ENCODE measurements around the gene USP49.

Gene USP49

DNA sequence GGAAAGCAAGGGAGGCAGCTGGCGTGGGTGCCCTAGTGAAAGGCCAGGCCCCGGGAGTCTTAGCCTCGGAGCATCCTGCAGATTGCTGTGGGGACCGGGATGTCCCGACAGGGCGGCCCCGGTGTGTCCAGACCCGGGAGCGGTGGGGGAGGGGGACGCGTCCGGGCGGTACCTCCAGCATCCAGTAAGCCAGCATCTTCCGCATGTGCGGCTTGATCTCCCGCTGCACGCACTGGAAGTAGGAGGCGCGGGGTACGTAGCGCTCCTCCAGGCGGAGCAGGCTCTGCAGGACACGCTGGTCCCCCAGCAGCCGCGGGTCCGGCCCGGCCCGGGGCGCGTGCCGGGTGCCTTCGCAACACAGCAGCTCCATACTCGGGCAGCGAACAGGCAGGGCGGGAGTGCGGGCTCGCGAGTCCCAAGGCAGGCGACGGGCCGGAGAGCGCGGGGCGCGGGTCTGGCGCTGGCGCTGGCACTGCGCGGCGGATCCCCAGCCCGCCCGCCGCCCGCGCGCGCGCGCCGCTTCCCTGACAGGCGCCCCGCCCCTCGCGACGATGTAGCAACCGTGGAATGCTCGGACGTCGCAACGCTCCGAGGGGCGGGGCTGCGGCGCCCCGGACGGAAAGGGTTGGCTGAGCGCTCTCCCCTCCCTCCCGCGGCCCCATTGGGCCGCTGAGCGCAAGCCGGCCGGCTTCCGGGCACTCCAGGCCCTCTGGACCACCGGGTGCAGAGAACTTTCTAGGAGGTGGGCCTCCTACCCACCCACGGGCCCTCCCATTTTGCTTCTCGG, 46.3 kb upstream of the USP49 start, which contains the start of gene CCND3 (continued):
- TF ChIP-seq ZNF335 (tag by site-specific recombination; conservative IDR thresholded peaks at IDR 0.05) (peak; percentile 92), ZNF521 (tag by site-specific recombination; IDR thresholded peaks at IDR 0.05) (no peak), ZNF155 (tag by site-specific recombination; IDR thresholded peaks at IDR 0.05) (no peak), ZNF561 (tag by site-specific recombination; IDR thresholded peaks at IDR 0.05; ENCODE audit: borderline replicate concordance) (no peak), ZBTB1 (tag by site-specific recombination; IDR thresholded peaks at IDR 0.05) (no peak), ZXDB (tag by site-specific recombination; IDR thresholded peaks at IDR 0.05) (no peak; the same call in 1 of the 2 replicates), BCL11B (tag by site-specific recombination; IDR thresholded peaks at IDR 0.05; ENCODE audit: low read depth) (0 out of 2 replicates have a peak, but pooled peaks have one; percentile 15), ZBTB48 (tag by site-specific recombination; IDR thresholded peaks at IDR 0.05) (peak; percentile 91), BCL11A (tag by site-specific recombination; IDR thresholded peaks at IDR 0.05; ENCODE audit: low read depth) (no peak), ZNF37A (tag by site-specific recombination; IDR thresholded peaks at IDR 0.05) (no peak), ZNF266 (tag by site-specific recombination; IDR thresholded peaks at IDR 0.05; ENCODE audit: low read depth) (no peak), IKZF3 (tag by site-specific recombination; IDR thresholded peaks at IDR 0.05) (no peak), REPIN1 (tag by site-specific recombination; IDR thresholded peaks at IDR 0.05; ENCODE audit: low read depth) (no peak), ZFP37 (tag by site-specific recombination; IDR thresholded peaks at IDR 0.05) (0 out of 2 replicates have a peak, but pooled peaks have one; percentile 57), SALL2 (tag by site-specific recombination; IDR thresholded peaks at IDR 0.05; ENCODE audit: borderline replicate concordance) (no peak), KLF8 (tag by site-specific recombination; IDR thresholded peaks at IDR 0.05) (0 out of 2 replicates have a peak, but pooled peaks have one; percentile 19), ZNF600 (tag by site-specific recombination; IDR thresholded peaks at IDR 0.05) (peak; percentile 87), HOXC10 (CRISPR knock-in tag; IDR thresholded peaks at IDR 0.05) (peak; percentile 71; the same call in 1 of the 2 replicates), ZNF302 (tag by site-specific recombination; IDR thresholded peaks at IDR 0.05; ENCODE audit: low read depth) (no peak), ZNF23 (tag by site-specific recombination; IDR thresholded peaks at IDR 0.05; ENCODE audit: borderline replicate concordance) (no peak), ZSCAN30 (tag by site-specific recombination; IDR thresholded peaks at IDR 0.05) (peak; percentile 25; the same call in 1 of the 2 replicates), ZBTB17 (tag by site-specific recombination; IDR thresholded peaks at IDR 0.05) (peak; percentile 11; the same call in 1 of the 2 replicates), ZNF792 (tag by site-specific recombination; IDR thresholded peaks at IDR 0.05) (no peak), WT1 (tag by site-specific recombination; IDR thresholded peaks at IDR 0.05) (no peak), YY1 (tag by site-specific recombination; IDR thresholded peaks at IDR 0.05) (no peak), ZNF366 (tag by site-specific recombination; conservative IDR thresholded peaks at IDR 0.05) (no peak)
- TF ChIP-seq, protein P1, sequence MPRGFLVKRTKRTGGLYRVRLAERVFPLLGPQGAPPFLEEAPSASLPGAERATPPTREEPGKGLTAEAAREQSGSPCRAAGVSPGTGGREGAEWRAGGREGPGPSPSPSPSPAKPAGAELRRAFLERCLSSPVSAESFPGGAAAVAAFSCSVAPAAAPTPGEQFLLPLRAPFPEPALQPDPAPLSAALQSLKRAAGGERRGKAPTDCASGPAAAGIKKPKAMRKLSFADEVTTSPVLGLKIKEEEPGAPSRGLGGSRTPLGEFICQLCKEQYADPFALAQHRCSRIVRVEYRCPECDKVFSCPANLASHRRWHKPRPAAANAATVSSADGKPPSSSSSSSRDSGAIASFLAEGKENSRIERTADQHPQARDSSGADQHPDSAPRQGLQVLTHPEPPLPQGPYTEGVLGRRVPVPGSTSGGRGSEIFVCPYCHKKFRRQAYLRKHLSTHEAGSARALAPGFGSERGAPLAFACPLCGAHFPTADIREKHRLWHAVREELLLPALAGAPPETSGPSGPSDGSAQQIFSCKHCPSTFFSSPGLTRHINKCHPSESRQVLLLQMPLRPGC (tag by site-specific recombination; IDR thresholded peaks at IDR 0.05), result no peak
- TF ChIP-seq, protein P2, sequence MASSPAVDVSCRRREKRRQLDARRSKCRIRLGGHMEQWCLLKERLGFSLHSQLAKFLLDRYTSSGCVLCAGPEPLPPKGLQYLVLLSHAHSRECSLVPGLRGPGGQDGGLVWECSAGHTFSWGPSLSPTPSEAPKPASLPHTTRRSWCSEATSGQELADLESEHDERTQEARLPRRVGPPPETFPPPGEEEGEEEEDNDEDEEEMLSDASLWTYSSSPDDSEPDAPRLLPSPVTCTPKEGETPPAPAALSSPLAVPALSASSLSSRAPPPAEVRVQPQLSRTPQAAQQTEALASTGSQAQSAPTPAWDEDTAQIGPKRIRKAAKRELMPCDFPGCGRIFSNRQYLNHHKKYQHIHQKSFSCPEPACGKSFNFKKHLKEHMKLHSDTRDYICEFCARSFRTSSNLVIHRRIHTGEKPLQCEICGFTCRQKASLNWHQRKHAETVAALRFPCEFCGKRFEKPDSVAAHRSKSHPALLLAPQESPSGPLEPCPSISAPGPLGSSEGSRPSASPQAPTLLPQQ (tag by site-specific recombination; IDR thresholded peaks at IDR 0.05), result peak; percentile 36; the same call in 1 of the 2 replicates
- TF ChIP-seq, protein P3, sequence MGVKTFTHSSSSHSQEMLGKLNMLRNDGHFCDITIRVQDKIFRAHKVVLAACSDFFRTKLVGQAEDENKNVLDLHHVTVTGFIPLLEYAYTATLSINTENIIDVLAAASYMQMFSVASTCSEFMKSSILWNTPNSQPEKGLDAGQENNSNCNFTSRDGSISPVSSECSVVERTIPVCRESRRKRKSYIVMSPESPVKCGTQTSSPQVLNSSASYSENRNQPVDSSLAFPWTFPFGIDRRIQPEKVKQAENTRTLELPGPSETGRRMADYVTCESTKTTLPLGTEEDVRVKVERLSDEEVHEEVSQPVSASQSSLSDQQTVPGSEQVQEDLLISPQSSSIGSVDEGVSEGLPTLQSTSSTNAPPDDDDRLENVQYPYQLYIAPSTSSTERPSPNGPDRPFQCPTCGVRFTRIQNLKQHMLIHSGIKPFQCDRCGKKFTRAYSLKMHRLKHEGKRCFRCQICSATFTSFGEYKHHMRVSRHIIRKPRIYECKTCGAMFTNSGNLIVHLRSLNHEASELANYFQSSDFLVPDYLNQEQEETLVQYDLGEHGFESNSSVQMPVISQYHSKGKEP (tag by site-specific recombination; IDR thresholded peaks at IDR 0.05), result no peak
- TF ChIP-seq, protein P4, sequence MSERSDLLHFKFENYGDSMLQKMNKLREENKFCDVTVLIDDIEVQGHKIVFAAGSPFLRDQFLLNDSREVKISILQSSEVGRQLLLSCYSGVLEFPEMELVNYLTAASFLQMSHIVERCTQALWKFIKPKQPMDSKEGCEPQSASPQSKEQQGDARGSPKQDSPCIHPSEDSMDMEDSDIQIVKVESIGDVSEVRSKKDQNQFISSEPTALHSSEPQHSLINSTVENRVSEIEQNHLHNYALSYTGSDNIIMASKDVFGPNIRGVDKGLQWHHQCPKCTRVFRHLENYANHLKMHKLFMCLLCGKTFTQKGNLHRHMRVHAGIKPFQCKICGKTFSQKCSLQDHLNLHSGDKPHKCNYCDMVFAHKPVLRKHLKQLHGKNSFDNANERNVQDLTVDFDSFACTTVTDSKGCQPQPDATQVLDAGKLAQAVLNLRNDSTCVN (tag by site-specific recombination; optimal IDR thresholded peaks at IDR 0.05), result peak; percentile 96
- TF ChIP-seq, protein P5, sequence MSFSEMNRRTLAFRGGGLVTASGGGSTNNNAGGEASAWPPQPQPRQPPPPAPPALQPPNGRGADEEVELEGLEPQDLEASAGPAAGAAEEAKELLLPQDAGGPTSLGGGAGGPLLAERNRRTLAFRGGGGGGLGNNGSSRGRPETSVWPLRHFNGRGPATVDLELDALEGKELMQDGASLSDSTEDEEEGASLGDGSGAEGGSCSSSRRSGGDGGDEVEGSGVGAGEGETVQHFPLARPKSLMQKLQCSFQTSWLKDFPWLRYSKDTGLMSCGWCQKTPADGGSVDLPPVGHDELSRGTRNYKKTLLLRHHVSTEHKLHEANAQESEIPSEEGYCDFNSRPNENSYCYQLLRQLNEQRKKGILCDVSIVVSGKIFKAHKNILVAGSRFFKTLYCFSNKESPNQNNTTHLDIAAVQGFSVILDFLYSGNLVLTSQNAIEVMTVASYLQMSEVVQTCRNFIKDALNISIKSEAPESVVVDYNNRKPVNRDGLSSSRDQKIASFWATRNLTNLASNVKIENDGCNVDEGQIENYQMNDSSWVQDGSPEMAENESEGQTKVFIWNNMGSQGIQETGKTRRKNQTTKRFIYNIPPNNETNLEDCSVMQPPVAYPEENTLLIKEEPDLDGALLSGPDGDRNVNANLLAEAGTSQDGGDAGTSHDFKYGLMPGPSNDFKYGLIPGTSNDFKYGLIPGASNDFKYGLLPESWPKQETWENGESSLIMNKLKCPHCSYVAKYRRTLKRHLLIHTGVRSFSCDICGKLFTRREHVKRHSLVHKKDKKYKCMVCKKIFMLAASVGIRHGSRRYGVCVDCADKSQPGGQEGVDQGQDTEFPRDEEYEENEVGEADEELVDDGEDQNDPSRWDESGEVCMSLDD (tag by site-specific recombination; IDR thresholded peaks at IDR 0.05), result peak; percentile 13; the same call in 1 of the 2 replicates

All from HEK293 (cell line).